K562 (cell line): Measurements from ENCODE around the gene NQO2. TPM values are rescaled to one million over a fixed set of nuclear protein-coding genes. Genes with fewer than 3 reads are reported as not detected.

ENCODE experiments used
- ATF4 ChIP-seq: fragments of 450-650 bp; formaldehyde crosslinking; IDR thresholded peaks from 2 replicates; pipeline ENCODE4 v1.4.0; 2022; ENCODE audit warnings: mild to moderate bottlenecking, moderate library complexity
- BRD4 ChIP-seq: fragments of 200-600 bp; sonication (generic); IDR thresholded peaks from 2 replicates; pipeline ENCODE4 v1.6.1; 2017; ENCODE audit warnings: inconsistent platforms
- CHD1 ChIP-seq: fragments of 200-600 bp; sonication (generic); IDR thresholded peaks from one replicate; pipeline ENCODE4 v1.6.1; 2012; ENCODE audit warnings: mild to moderate bottlenecking, moderate library complexity, low read length, inconsistent platforms
- CTCF ChIP-seq, 3 experiments: IDR thresholded peaks in 2 of 3; conservative IDR thresholded peaks in 1 of 3; 2 replicates each; pipeline ENCODE4 v1.5.1; 2011 to 2012; ENCODE audit warnings: low read length in 3 of 3, mild to moderate bottlenecking in 3 of 3, control low read depth in 2 of 3, improper control_type of control experiment in 1 of 3, inconsistent platforms in 1 of 3, low read depth in 1 of 3, mixed read lengths in 1 of 3, moderate library complexity in 1 of 3; ENCODE audit not compliant: insufficient read depth in 2 of 3
- CTCFL ChIP-seq: IDR thresholded peaks from 2 replicates; pipeline ENCODE4 v1.6.1; 2011; ENCODE audit warnings: borderline replicate concordance, low read depth, mild to moderate bottlenecking, moderate library complexity, low read length; ENCODE audit not compliant: insufficient read depth, poor library complexity, severe bottlenecking
- E2F1 ChIP-seq: sonication (generic); formaldehyde crosslinking; IDR thresholded peaks from 2 replicates; pipeline ENCODE4 v1.8.1; 2023; ENCODE audit warnings: mild to moderate bottlenecking, missing genetic modification reagents, moderate library complexity
- E2F3 ChIP-seq: fragments of 250-450 bp; sonication (Bioruptor Pico); IDR thresholded peaks from 2 replicates; pipeline ENCODE4 v1.4.0; 2020; ENCODE audit warnings: mild to moderate bottlenecking
- E2F5 ChIP-seq: sonication (generic); formaldehyde crosslinking; IDR thresholded peaks from 2 replicates; pipeline ENCODE4 v1.8.0; 2022; ENCODE audit warnings: mild to moderate bottlenecking, missing genetic modification reagents
- THRAP3 ChIP-seq: fragments of 450-650 bp; IDR thresholded peaks from 2 replicates; pipeline ENCODE4 v1.6.1; 2016; ENCODE audit warnings: mild to moderate bottlenecking, inconsistent platforms, borderline replicate concordance
- TRIM24 ChIP-seq, 2 experiments: fragments of 450-650 bp; IDR thresholded peaks; 2 replicates each; pipeline ENCODE4 v1.6.1; 2016
- ZFP36 ChIP-seq: fragments of 150-350 bp; IDR thresholded peaks from 2 replicates; pipeline ENCODE4 v1.6.1; 2018; ENCODE audit warnings: low read length, low read depth; ENCODE audit not compliant: partially characterized antibody
- ZKSCAN8 ChIP-seq: fragments of 200-800 bp; sonication (Bioruptor generic); IDR thresholded peaks from 2 replicates; pipeline ENCODE4 v1.6.1; 2016; ENCODE audit warnings: missing genetic modification characterization, missing compliant biosample characterization
- ZMIZ1 ChIP-seq, 2 experiments: fragments of 150-350 bp in 1 of 2; IDR thresholded peaks; 2 replicates each; pipeline ENCODE4 v1.6.1; 2012 to 2016; ENCODE audit warnings: low read depth in 2 of 2, low read length in 2 of 2, mild to moderate bottlenecking in 1 of 2, moderate library complexity in 1 of 2
- polyA plus RNA-seq, 8 experiments: library from polyadenylated mRNA; depleted of rRNA in 4 of 8; stranded (reverse) in 5 of 8; unstranded in 3 of 8; fragments of >200 nt; fragmentation: Nextera tagmentation in 2 of 8; fragmentation: Illumina TruSeq in 1 of 8; extraction: Ambion mirVana in 2 of 8; extraction: Trizol in 1 of 8; gene quantifications; 2 replicates each; pipeline versions ENCODE4 v1.2.1 to v1.2.3, GENCODE V29; 2011 to 2014; ENCODE audit warnings: inconsistent platforms in 1 of 8, missing spikeins in 1 of 8
- total RNA-seq, 7 experiments: library from RNA; depleted of rRNA in 6 of 7; stranded (reverse); fragments of >200 nt in 6 of 7; fragmentation: Illumina TruSeq in 2 of 7; extraction: Trizol in 2 of 7; gene quantifications; 2 replicates each; pipeline versions ENCODE4 v1.2.1 to v1.2.3, GENCODE V29; 2011 to 2021; ENCODE audit warnings: low replicate concordance in 1 of 7

NQO2 gene
- total and polyA plus RNA-seq, 9 of the 15 experiments (the other 6 are each of a cell fraction or from before 2014, with no cell fraction given), result 54.6 to 214 (median 116) TPM

- TF ChIP-seq ZFP36, result peak; percentile 54
- TF ChIP-seq ZMIZ1 (IDR thresholded peaks at IDR 0.05; ENCODE audit: low read depth in 2 of 2, low read length in 2 of 2), result 0 out of 4 replicates have a peak, but pooled peaks of 1 of the 2 experiments have one; percentile 57
- TF ChIP-seq ATF4 (CRISPR knock-in tag), result 0 out of 2 replicates have a peak, but pooled peaks have one; percentile 13
- TF ChIP-seq ZKSCAN8 (CRISPR knock-in tag), result no peak
- TF ChIP-seq BRD4, result peak; percentile 53; the same call in 1 of the 2 replicates
- peak; percentile 50; the same call in 1 of the 2 replicates for TF ChIP-seq E2F3 (CRISPR knock-in tag)
- peak in 1 of 2 experiments; percentile 76; a peak in 2 of 4 replicates for TF ChIP-seq TRIM24 (IDR thresholded peaks at IDR 0.05)
- TF ChIP-seq E2F5, result 0 out of 2 replicates have a peak, but pooled peaks have one; percentile 41
- no peak for TF ChIP-seq THRAP3
- peak; percentile 100 for TF ChIP-seq CTCFL
- TF ChIP-seq CHD1, result peak; percentile 29
- TF ChIP-seq E2F1 (CRISPR knock-in tag), result peak; percentile 87; the same call in 1 of the 2 replicates
- peak; percentile 57 to 68 (median 59); a peak in 5 of 6 replicates for TF ChIP-seq CTCF (IDR thresholded peaks at IDR 0.05 in 2 of 3, conservative IDR thresholded peaks at IDR 0.05 in 1 of 3; ENCODE audit: insufficient read depth in 2 of 3, low read depth in 1 of 3, low read length in 3 of 3)
Measured at GRCh38 chr6:3068329-3069214, 68.9 kb downstream of the NQO2 start, which contains the start of gene RIPK1 (continued).
